Erythroblast (primary cell): ENCODE results near the gene SNAI1.

ENCODE experiments used
- GATA1 ChIP-seq: IDR thresholded peaks from 2 replicates; pipeline ENCODE4 v1.6.1; 2011; ENCODE audit warnings: low read depth, mild to moderate bottlenecking, control low read depth, low read length, moderate library complexity
- POLR2A ChIP-seq: IDR thresholded peaks from 2 replicates; pipeline ENCODE4 v1.6.1; 2011; ENCODE audit warnings: mild to moderate bottlenecking, low read length

- TF ChIP-seq POLR2A: no peak
- no peak for TF ChIP-seq GATA1
These were observed 22.7 kb downstream of the SNAI1 start for GRCh38 chr20:50005471-50005981.
